Activated naive CD8-positive, alpha-beta T cell (primary cell): ENCODE results near the gene OSMR.
"Not testable (repeated sequence)": the region's sequence is repeated elsewhere in the genome, so short reads cannot be mapped to it uniquely, and the experiment has no call there.

Experiments
- H3K27ac Mint-ChIP-seq: one replicate; pipeline ENCODE4 v1.8.0; 2021; ENCODE audit warnings: mixed read lengths
- H3K27me3 Mint-ChIP-seq: one replicate; pipeline ENCODE4 v1.8.0; 2021; ENCODE audit warnings: mixed read lengths
- H3K36me3 Mint-ChIP-seq: one replicate; pipeline ENCODE4 v1.8.0; 2021; ENCODE audit warnings: mixed read lengths
- H3K4me1 Mint-ChIP-seq: one replicate; pipeline ENCODE4 v1.8.0; 2021; ENCODE audit warnings: low read depth, mixed read lengths
- H3K4me3 Mint-ChIP-seq: one replicate; pipeline ENCODE4 v1.8.0; 2021; ENCODE audit warnings: mild to moderate bottlenecking, mixed read lengths
- H3K9me3 Mint-ChIP-seq: one replicate; pipeline ENCODE4 v1.8.0; 2021; ENCODE audit warnings: low read depth, mixed read lengths

The OSMR gene

GRCh38 chr5:38847559-38848347 is 1.9 kb downstream of the OSMR start:
- H3K36me3 Mint-ChIP-seq: no peaks in the 10 kb centered on the region
- H3K27me3 Mint-ChIP-seq: peaks cover 29% of the 10 kb centered on the region
- H3K9me3 Mint-ChIP-seq: no peaks in the 10 kb centered on the region
- H3K4me3 Mint-ChIP-seq: peak overlapping the region; percentile 27
- peaks cover 10% of the 10 kb centered on the region for H3K4me1 Mint-ChIP-seq
- no peak overlapping the region for H3K27ac Mint-ChIP-seq

GRCh38 chr5:38848637-38849036 is 2.8 kb downstream of the OSMR start:
- Mint-ChIP-seq H3K27ac (no peak overlapping the region), H3K36me3 (no peaks in the 10 kb centered on the region), H3K9me3 (no peaks in the 10 kb centered on the region), H3K4me1 (peaks cover 10% of the 10 kb centered on the region), H3K4me3 (no peak overlapping the region), H3K27me3 (peaks cover 27% of the 10 kb centered on the region)

GRCh38 chr5:38851640-38852039 is 5.8 kb downstream of the OSMR start:
- H3K9me3 Mint-ChIP-seq, H3K4me1 Mint-ChIP-seq, H3K4me3 Mint-ChIP-seq, H3K36me3 Mint-ChIP-seq, H3K27ac Mint-ChIP-seq: not testable (repeated sequence)
- peaks cover 16% of the 10 kb centered on the region for H3K27me3 Mint-ChIP-seq

- H3K27ac Mint-ChIP-seq: no peak overlapping the region
- H3K36me3 Mint-ChIP-seq: no peaks in the 10 kb centered on the region
Observed at GRCh38 chr5:38853753-38854470, 8.1 kb downstream of the OSMR start.

GRCh38 chr5:38854907-38855306 is 9.1 kb downstream of the OSMR start:
- Mint-ChIP-seq H3K9me3 (peaks cover 7% of the 10 kb centered on the region), H3K4me1 (no peaks in the 10 kb centered on the region), H3K27me3 (peaks cover 8% of the 10 kb centered on the region), H3K36me3 (no peaks in the 10 kb centered on the region), H3K4me3 (no peak overlapping the region), H3K27ac (no peak overlapping the region)

More at GRCh38 chr5:38853753-38854470, 8.1 kb downstream of the OSMR start:
- peaks cover 10% of the 10 kb centered on the region for H3K27me3 Mint-ChIP-seq
- H3K4me3 Mint-ChIP-seq: no peak overlapping the region
- H3K4me1 Mint-ChIP-seq: no peaks in the 10 kb centered on the region
- H3K9me3 Mint-ChIP-seq: peaks cover 4% of the 10 kb centered on the region

GRCh38 chr5:38856660-38857059 is 10.8 kb downstream of the OSMR start:
- Mint-ChIP-seq H3K36me3 (no peaks in the 10 kb centered on the region), H3K27me3 (peaks cover 7% of the 10 kb centered on the region), H3K4me3 (no peak overlapping the region), H3K9me3 (peaks cover 7% of the 10 kb centered on the region), H3K4me1 (no peaks in the 10 kb centered on the region), H3K27ac (no peak overlapping the region)

- Mint-ChIP-seq H3K4me3 (no peak overlapping the region), H3K27ac (no peak overlapping the region), H3K9me3 (peaks cover 9% of the 10 kb centered on the region), H3K4me1 (no peaks in the 10 kb centered on the region), H3K27me3 (peaks cover 6% of the 10 kb centered on the region), H3K36me3 (peaks cover under 1% of the 10 kb centered on the region)
Observed at GRCh38 chr5:38858839-38859238, 13.0 kb downstream of the OSMR start.

GRCh38 chr5:38861986-38862770 is 16.4 kb downstream of the OSMR start:
- H3K36me3 Mint-ChIP-seq, H3K4me3 Mint-ChIP-seq, H3K27ac Mint-ChIP-seq, H3K27me3 Mint-ChIP-seq, H3K4me1 Mint-ChIP-seq: not testable (repeated sequence)
- H3K9me3 Mint-ChIP-seq: peaks cover 24% of the 10 kb centered on the region

- Mint-ChIP-seq H3K27me3 (peaks cover 12% of the 10 kb centered on the region), H3K9me3 (peaks cover 17% of the 10 kb centered on the region), H3K4me3 (no peak overlapping the region), H3K36me3 (peaks cover 4% of the 10 kb centered on the region), H3K27ac (no peak overlapping the region), H3K4me1 (no peaks in the 10 kb centered on the region)
Observed at GRCh38 chr5:38866362-38867031, 20.7 kb downstream of the OSMR start.

- Mint-ChIP-seq H3K27me3 (peaks cover 12% of the 10 kb centered on the region), H3K4me3 (no peak overlapping the region), H3K9me3 (peaks cover 17% of the 10 kb centered on the region), H3K27ac (no peak overlapping the region), H3K4me1 (no peaks in the 10 kb centered on the region), H3K36me3 (peaks cover 4% of the 10 kb centered on the region)
Observed at GRCh38 chr5:38867032-38867398, 21.2 kb downstream of the OSMR start.

GRCh38 chr5:38867416-38867815 is 21.6 kb downstream of the OSMR start:
- Mint-ChIP-seq H3K27me3 (peaks cover 14% of the 10 kb centered on the region), H3K27ac (no peak overlapping the region), H3K4me3 (no peak overlapping the region), H3K9me3 (peaks cover 17% of the 10 kb centered on the region), H3K36me3 (peaks cover 4% of the 10 kb centered on the region), H3K4me1 (no peaks in the 10 kb centered on the region)

GRCh38 chr5:38870595-38870994 is 24.8 kb downstream of the OSMR start:
- Mint-ChIP-seq H3K27ac (no peak overlapping the region), H3K4me1 (no peaks in the 10 kb centered on the region), H3K9me3 (no peaks in the 10 kb centered on the region), H3K36me3 (no peaks in the 10 kb centered on the region), H3K27me3 (peaks cover 28% of the 10 kb centered on the region), H3K4me3 (no peak overlapping the region)

- peaks cover 33% of the 10 kb centered on the region for H3K27me3 Mint-ChIP-seq
- H3K27ac Mint-ChIP-seq: no peak overlapping the region
- H3K9me3 Mint-ChIP-seq: no peaks in the 10 kb centered on the region
- no peaks in the 10 kb centered on the region for H3K36me3 Mint-ChIP-seq
- H3K4me1 Mint-ChIP-seq: no peaks in the 10 kb centered on the region
- H3K4me3 Mint-ChIP-seq: no peak overlapping the region
Observed at GRCh38 chr5:38871058-38871605, 25.3 kb downstream of the OSMR start.

GRCh38 chr5:38871790-38872551 is 26.2 kb downstream of the OSMR start:
- H3K4me3 Mint-ChIP-seq: no peak overlapping the region
- peaks cover 32% of the 10 kb centered on the region for H3K27me3 Mint-ChIP-seq
- H3K9me3 Mint-ChIP-seq: no peaks in the 10 kb centered on the region
- H3K4me1 Mint-ChIP-seq: no peaks in the 10 kb centered on the region
- no peak overlapping the region for H3K27ac Mint-ChIP-seq
- no peaks in the 10 kb centered on the region for H3K36me3 Mint-ChIP-seq
